Cardiac fibroblast (primary cell): ENCODE results near the gene CARD19.
A peak's percentile ranks its signal among the peaks of the same experiment; 100 is the strongest.
"Not testable (repeated sequence)": the region's sequence is repeated elsewhere in the genome, so short reads cannot be mapped to it uniquely, and the experiment has no call there.

Experiments used
- DNase-seq, 2 donors: peaks; one replicate each; pipeline versions ENCODE4 v3.0.0 to v3.0.0-alpha.2; 2010; ENCODE audit warnings: low read depth in 2 of 2
- H3K4me3 ChIP-seq, 2 donors: replicated peaks in 1 of 2; 1 replicate in 1 of 2; 2 replicates in 1 of 2; pipeline ENCODE4 v1.5.1; 2011; ENCODE audit warnings: low read depth in 2 of 2, low read length in 2 of 2, mild to moderate bottlenecking in 2 of 2, moderate library complexity in 1 of 2
- TF ChIP-seq, protein P1 (sequence below): IDR thresholded peaks from one replicate; pipeline ENCODE4 v1.5.1; 2011; ENCODE audit warnings: low read depth, mild to moderate bottlenecking, low read length, inconsistent platforms

The CARD19 gene

GRCh38 chr9:93095205-93096130, 549 bp upstream of the CARD19 start:
- peak overlapping the region; percentile 30 to 51 for H3K4me3 ChIP-seq
- DNase-seq, result peak; percentile 99
- TF ChIP-seq, protein P1, sequence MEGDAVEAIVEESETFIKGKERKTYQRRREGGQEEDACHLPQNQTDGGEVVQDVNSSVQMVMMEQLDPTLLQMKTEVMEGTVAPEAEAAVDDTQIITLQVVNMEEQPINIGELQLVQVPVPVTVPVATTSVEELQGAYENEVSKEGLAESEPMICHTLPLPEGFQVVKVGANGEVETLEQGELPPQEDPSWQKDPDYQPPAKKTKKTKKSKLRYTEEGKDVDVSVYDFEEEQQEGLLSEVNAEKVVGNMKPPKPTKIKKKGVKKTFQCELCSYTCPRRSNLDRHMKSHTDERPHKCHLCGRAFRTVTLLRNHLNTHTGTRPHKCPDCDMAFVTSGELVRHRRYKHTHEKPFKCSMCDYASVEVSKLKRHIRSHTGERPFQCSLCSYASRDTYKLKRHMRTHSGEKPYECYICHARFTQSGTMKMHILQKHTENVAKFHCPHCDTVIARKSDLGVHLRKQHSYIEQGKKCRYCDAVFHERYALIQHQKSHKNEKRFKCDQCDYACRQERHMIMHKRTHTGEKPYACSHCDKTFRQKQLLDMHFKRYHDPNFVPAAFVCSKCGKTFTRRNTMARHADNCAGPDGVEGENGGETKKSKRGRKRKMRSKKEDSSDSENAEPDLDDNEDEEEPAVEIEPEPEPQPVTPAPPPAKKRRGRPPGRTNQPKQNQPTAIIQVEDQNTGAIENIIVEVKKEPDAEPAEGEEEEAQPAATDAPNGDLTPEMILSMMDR, result no peak

DNA sequence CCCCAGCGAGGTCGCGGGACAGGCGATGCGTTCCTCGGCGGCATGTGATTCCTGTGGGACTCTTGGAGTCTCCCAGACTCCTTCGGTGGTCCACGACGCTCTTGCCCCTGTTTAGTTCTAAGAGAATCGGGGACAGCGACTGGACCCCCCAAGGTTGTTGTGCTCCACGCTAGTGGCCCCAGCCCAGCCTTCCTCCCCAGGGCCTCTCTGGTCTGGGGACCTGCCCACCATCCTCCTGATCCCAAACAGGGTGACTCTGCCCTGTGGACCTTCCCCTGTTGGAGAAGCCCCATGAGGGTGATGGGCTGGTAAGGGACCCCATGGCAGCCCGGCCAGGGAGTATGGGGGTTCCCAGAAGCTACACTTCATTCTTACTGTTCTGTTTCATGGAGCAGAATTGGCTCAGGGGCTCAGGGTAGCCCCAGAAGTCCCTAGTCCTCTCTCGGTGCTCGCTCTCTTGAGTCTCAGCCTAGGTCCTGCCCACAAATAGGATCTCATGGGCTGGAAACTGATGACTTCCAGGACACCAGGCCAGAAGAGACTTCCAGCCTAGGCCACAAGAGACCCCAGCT, 880 bp downstream of the CARD19 start:
- peak overlapping the region; percentile 63 to 83 for H3K4me3 ChIP-seq
- TF ChIP-seq, protein P1, result no peak
- DNase-seq, result no peak

GRCh38 chr9:93097511-93098201, 1.6 kb downstream of the CARD19 start:
- TF ChIP-seq, protein P1, result no peak
- peak overlapping the region; percentile 63 to 83 for H3K4me3 ChIP-seq
- DNase-seq, result no peak

DNA sequence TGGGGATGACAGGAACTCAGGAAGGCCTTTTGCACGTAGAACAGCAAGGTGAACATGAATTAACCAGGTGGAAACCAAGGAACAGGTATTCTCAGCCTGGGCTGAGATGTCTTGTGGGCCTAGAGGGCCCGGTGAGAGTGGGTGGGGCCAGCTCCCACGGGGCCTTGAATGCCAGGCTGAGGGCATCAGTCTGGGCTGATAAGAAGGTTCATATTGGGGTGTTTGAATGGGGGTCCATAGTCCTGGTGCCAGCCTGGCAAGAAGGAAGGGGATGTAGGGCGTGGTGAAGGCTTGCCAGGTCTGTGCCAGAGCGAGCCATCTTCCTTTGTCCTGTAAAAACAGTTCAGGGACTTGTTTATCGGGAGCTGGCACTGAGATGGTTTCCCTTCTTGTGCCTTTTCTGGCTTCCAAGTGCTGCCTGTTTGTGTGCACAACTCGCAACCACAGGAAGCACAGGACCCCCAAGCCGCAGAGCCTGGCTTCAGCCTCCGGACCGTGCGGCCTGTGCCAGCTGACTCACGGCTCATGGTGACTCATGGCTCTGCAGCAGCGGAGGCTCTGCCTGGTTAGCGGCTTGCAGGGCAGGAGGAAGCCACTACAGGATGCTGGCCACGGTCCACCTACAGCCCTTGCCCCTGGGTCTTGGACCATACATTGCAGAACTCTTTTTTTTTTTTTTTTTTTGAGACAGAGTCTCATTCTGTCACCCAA, 2.4 kb downstream of the CARD19 start:
- DNase-seq, result peak; percentile 97 to 99
- peak overlapping the region; percentile 37 to 63 for H3K4me3 ChIP-seq
- TF ChIP-seq, protein P1, result no peak

- DNase-seq, result no peak
- TF ChIP-seq, protein P1, result no peak
- H3K4me3 ChIP-seq, result no peak overlapping the region
Measured at GRCh38 chr9:93099551-93100275, 3.7 kb downstream of the CARD19 start.

- H3K4me3 ChIP-seq, result no peak overlapping the region
- TF ChIP-seq, protein P1, result no peak
- no peak for DNase-seq
Measured at GRCh38 chr9:93100276-93100636, 4.2 kb downstream of the CARD19 start.

- H3K4me3 ChIP-seq, DNase-seq: not testable (repeated sequence)
Measured at GRCh38 chr9:93101086-93101485, 5.1 kb downstream of the CARD19 start.
